ENCODE measurements around the gene GALR3.

DNA sequence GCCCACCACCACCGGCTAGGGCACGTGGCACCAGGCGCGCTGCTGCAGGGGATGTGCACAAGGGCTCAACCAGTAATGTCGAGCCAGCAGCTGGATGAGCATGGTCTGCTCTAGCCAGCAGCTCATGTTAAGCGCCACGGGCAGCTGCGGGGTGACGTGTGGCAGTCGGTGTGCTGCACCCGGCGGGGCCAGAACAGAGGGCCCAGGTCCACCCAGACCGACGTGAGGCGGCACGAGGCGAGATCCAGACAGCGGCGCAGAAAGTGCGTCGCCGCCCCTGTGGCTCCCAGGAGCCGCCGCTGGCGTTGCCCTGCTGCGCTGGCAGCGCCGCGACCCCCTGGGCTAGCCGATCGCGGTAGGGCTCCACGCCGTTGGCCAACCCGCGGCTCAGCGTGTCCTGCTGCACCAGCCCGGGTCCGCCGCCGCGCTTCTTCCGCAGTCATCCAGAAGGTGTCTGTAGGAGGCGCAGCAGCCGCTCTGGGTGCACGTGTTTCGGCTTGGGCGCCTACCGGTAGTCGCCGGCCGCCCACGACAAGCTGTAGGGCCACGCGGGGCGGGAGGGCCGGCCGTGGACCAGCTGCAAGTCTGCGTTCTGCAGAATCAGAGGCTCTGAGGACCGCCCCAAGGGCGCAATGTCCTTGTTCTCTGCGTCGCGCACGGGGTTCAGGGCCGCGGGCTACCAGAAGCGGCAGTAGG lies 4.6 kb upstream of the GALR3 start:
- TF ChIP-seq, protein P1, sequence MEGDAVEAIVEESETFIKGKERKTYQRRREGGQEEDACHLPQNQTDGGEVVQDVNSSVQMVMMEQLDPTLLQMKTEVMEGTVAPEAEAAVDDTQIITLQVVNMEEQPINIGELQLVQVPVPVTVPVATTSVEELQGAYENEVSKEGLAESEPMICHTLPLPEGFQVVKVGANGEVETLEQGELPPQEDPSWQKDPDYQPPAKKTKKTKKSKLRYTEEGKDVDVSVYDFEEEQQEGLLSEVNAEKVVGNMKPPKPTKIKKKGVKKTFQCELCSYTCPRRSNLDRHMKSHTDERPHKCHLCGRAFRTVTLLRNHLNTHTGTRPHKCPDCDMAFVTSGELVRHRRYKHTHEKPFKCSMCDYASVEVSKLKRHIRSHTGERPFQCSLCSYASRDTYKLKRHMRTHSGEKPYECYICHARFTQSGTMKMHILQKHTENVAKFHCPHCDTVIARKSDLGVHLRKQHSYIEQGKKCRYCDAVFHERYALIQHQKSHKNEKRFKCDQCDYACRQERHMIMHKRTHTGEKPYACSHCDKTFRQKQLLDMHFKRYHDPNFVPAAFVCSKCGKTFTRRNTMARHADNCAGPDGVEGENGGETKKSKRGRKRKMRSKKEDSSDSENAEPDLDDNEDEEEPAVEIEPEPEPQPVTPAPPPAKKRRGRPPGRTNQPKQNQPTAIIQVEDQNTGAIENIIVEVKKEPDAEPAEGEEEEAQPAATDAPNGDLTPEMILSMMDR (IDR thresholded peaks at IDR 0.05; ENCODE audit: low read depth, low read length): no peak
- TF ChIP-seq POLR2A (IDR thresholded peaks at IDR 0.05; ENCODE audit: extremely low read depth, insufficient read length) (no peak), MAX (IDR thresholded peaks at IDR 0.05; ENCODE audit: low read depth, low read length) (no peak), MYC (IDR thresholded peaks at IDR 0.05; ENCODE audit: low read depth, low read length) (no peak)

Data from NB4 (cell line).